SU-DHL-6 (cell line): Measurements from ENCODE around the gene ZNF212.

Experiments
- H2AFZ ChIP-seq: fragments of 200-600 bp; sonication (generic); 2 replicates; pipeline ENCODE4 v1.6.1; 2014; ENCODE audit warnings: low read depth, mild to moderate bottlenecking, moderate library complexity, mixed read lengths, antibody characterized with exemption, low read length; ENCODE audit not compliant: severe bottlenecking
- H3F3A ChIP-seq: fragments of 200-600 bp; shearing (Covaris generic); 2 replicates; pipeline ENCODE4 v1.6.0; 2016; ENCODE audit warnings: antibody characterized with exemption, mild to moderate bottlenecking; ENCODE audit not compliant: insufficient read depth
- H3K27ac ChIP-seq: fragments of 200-600 bp; sonication (generic); 2 replicates; pipeline ENCODE4 v1.5.1; 2016; ENCODE audit warnings: low read depth, mild to moderate bottlenecking, low read length, moderate library complexity, mixed read lengths
- H3K27me3 ChIP-seq: fragments of 200-600 bp; sonication (generic), shearing (Covaris generic); 2 replicates; pipeline ENCODE4 v1.6.0; 2014; ENCODE audit warnings: mild to moderate bottlenecking, low read length
- H3K36me3 ChIP-seq: fragments of 200-600 bp; sonication (generic); 2 replicates; pipeline ENCODE4 v1.6.1; 2014; ENCODE audit warnings: mild to moderate bottlenecking, low read length, mixed read lengths
- H3K4me2 ChIP-seq: fragments of 300-600, 200-600 bp; shearing (Covaris generic), sonication (generic); 2 replicates; pipeline ENCODE4 v1.6.0; 2014; ENCODE audit warnings: low read length, low read depth, mild to moderate bottlenecking; ENCODE audit not compliant: poor library complexity, severe bottlenecking
- H3K4me3 ChIP-seq: fragments of 200-600 bp; sonication (generic); 2 replicates; pipeline ENCODE4 v1.5.1; 2014; ENCODE audit warnings: antibody characterized with exemption, low read length, mild to moderate bottlenecking, mixed read lengths; ENCODE audit not compliant: insufficient read depth, poor library complexity, severe bottlenecking
- H3K79me2 ChIP-seq: fragments of 200-600 bp; sonication (generic); 2 replicates; pipeline ENCODE4 v1.6.1; 2014; ENCODE audit warnings: mild to moderate bottlenecking, low read length, moderate library complexity; ENCODE audit not compliant: insufficient read depth
- H3K9ac ChIP-seq: fragments of 200-600 bp; sonication (generic); 2 replicates; pipeline ENCODE4 v1.7.0; 2014; ENCODE audit warnings: mild to moderate bottlenecking, low read length
- H3K9me2 ChIP-seq: fragments of 200-600 bp; sonication (generic); replicated peaks from 2 replicates; pipeline ENCODE4 v1.6.1; 2014; ENCODE audit warnings: low read length; ENCODE audit not compliant: insufficient read depth
- H3K9me3 ChIP-seq: fragments of 200-600 bp; sonication (generic); 2 replicates; pipeline ENCODE4 v1.6.1; 2014; ENCODE audit warnings: low read length, mixed read lengths; ENCODE audit not compliant: insufficient read depth
- H4K20me1 ChIP-seq: fragments of 200-600 bp; sonication (generic); 2 replicates; pipeline ENCODE4 v1.6.1; 2014; ENCODE audit warnings: low read depth, mild to moderate bottlenecking, antibody characterized with exemption, low read length, moderate library complexity, mixed read lengths
- EZH2phosphoT487 ChIP-seq: fragments of 200-600 bp; sonication (generic), shearing (Covaris generic); conservative IDR thresholded peaks from 2 replicates; pipeline ENCODE4 v1.6.1; 2018; ENCODE audit warnings: mild to moderate bottlenecking, antibody characterized with exemption, low read length, moderate library complexity, mixed read lengths
- TF ChIP-seq, protein P1 (sequence below): fragments of 200-600 bp; sonication (generic); IDR thresholded peaks from one replicate; pipeline ENCODE4 v1.5.1; 2017; ENCODE audit warnings: antibody characterized with exemption, mild to moderate bottlenecking, low read length, moderate library complexity; ENCODE audit not compliant: insufficient read depth, poor library complexity, severe bottlenecking

The ZNF212 gene

DNA sequence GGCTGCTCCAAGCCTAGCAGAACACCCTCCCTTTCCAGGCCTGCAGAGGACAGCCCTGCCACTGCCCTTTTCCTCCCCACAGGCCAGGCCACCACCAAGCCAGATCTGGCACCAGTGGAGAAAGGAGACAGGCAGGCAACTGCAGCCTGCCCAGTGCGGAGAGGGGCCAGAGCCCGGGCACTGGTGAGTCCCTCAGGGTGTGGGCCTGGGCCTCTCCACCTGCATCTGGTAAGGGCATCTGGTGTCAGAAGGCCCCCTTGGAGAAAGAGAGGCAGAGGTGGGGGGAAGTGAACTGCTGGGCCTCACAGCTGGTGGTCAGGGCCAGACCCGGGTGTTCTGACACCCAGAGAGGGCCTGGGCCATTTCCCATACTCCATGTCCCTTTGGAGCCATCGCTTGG, 50.4 kb downstream of the ZNF212 start:
- no peak overlapping the region for H3K9ac ChIP-seq
- H3K79me2 ChIP-seq: no peaks in the 10 kb centered on the region
- H3K4me3 ChIP-seq: no peak overlapping the region
- no peaks in the 10 kb centered on the region for H3K9me3 ChIP-seq
- no peak overlapping the region for H3K4me2 ChIP-seq
- H3K9me2 ChIP-seq: no peaks in the 10 kb centered on the region
- H3K27me3 ChIP-seq: no peaks in the 10 kb centered on the region
- H3K36me3 ChIP-seq: no peaks in the 10 kb centered on the region
- H3F3A ChIP-seq: no peaks in the 10 kb centered on the region
- TF ChIP-seq, protein P1, sequence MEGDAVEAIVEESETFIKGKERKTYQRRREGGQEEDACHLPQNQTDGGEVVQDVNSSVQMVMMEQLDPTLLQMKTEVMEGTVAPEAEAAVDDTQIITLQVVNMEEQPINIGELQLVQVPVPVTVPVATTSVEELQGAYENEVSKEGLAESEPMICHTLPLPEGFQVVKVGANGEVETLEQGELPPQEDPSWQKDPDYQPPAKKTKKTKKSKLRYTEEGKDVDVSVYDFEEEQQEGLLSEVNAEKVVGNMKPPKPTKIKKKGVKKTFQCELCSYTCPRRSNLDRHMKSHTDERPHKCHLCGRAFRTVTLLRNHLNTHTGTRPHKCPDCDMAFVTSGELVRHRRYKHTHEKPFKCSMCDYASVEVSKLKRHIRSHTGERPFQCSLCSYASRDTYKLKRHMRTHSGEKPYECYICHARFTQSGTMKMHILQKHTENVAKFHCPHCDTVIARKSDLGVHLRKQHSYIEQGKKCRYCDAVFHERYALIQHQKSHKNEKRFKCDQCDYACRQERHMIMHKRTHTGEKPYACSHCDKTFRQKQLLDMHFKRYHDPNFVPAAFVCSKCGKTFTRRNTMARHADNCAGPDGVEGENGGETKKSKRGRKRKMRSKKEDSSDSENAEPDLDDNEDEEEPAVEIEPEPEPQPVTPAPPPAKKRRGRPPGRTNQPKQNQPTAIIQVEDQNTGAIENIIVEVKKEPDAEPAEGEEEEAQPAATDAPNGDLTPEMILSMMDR: no peak
- TF ChIP-seq EZH2phosphoT487: no peak
- no peak overlapping the region for H3K27ac ChIP-seq
- no peaks in the 10 kb centered on the region for H4K20me1 ChIP-seq
- no peak overlapping the region for H2AFZ ChIP-seq

DNA sequence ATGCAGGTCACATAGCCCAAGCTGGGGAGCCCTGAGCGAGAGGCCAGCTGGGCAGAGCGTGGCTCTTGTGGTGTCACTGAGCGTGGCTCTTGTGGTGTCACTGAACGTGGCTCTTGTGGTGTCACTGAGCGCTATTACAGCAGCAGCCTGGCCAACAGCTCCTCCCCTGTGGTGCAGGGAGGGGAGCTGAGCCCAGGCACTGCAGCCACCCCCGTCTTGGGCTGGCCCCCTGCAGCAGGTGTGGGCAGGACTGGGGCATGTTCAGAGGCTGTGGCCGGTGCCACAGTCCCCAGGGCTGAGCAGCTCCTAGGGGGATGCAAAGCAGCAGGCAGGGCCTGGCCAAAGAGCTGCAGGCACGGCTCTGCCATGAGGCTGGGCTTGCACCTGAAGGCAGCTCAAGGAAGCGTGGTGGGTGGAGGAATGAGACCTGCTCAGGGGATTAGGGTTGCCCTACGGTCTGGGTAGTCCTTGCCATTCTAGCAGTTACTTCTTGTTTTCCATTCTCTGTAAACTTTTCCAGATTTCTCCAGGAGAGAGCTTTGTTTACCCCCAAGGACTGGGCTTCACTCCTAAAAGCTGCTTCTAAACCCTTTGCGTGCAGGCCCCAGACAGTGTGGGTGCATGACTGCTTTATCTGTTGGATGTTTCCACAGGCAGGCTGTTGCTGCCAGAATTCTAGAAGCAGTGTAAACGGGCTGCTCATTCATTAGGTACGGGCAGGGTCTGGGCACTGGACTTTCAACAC, 51.8 kb downstream of the ZNF212 start:
- Histone ChIP-seq H3K79me2 (no peaks in the 10 kb centered on the region), H4K20me1 (no peaks in the 10 kb centered on the region), H3K4me2 (no peak overlapping the region), H2AFZ (no peak overlapping the region), H3K4me3 (no peak overlapping the region), H3K36me3 (no peaks in the 10 kb centered on the region), H3F3A (no peaks in the 10 kb centered on the region), H3K9me2 (no peaks in the 10 kb centered on the region), H3K27ac (no peak overlapping the region), H3K9ac (no peak overlapping the region), H3K9me3 (no peaks in the 10 kb centered on the region), H3K27me3 (no peaks in the 10 kb centered on the region)
- TF ChIP-seq EZH2phosphoT487: no peak
- TF ChIP-seq, protein P1: no peak

DNA sequence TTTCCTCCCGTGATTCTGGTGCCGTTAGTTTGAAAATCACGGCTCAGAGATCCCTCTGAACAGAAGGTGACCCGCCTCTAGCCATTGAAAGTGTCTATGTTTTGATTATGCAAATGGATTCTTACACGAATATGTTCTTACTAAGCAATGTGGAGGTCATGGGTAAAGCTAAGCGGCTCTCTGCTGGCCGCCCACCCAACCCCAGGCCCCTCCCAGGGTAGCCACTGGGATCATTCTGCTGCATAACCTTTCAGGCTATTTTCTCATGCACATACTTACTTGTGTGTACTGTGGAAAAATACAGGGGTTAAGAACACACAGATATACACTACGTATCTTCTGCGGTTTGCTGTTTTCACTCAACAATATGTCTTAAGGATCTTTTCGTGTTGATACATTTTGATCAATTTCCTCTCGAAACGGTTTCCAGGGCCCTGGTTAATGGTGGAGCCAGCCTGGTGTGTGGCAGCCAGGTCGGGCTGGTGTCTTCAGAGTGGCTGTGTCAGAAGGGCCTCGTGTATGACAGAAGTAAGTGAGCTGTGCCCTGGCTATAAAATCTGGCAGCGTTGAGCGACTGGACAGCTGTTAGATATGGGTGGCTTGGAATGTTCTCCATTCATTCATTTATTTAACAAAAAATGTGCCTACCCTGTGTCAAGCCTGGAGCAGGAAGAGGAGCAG, 52.5 kb downstream of the ZNF212 start:
- Histone ChIP-seq H3K79me2 (no peaks in the 10 kb centered on the region), H3K4me3 (no peak overlapping the region), H2AFZ (no peak overlapping the region)

More for the DNA sequence above, 52.5 kb downstream of the ZNF212 start:
- H3K4me2 ChIP-seq: no peak overlapping the region
- H4K20me1 ChIP-seq: no peaks in the 10 kb centered on the region
- H3F3A ChIP-seq: no peaks in the 10 kb centered on the region
- H3K27ac ChIP-seq: no peak overlapping the region
- H3K27me3 ChIP-seq: no peaks in the 10 kb centered on the region
- no peaks in the 10 kb centered on the region for H3K9me3 ChIP-seq
- no peak overlapping the region for H3K9ac ChIP-seq
- H3K36me3 ChIP-seq: no peaks in the 10 kb centered on the region
- TF ChIP-seq, protein P1: no peak
- TF ChIP-seq EZH2phosphoT487: no peak
- H3K9me2 ChIP-seq: no peaks in the 10 kb centered on the region
